ENCODE measurements around the gene CD38.
"Not testable (repeated sequence)": the region's sequence is repeated elsewhere in the genome, so short reads cannot be mapped to it uniquely, and the experiment has no call there.

Gene CD38

GRCh38 chr4:15778289-15779241 lies at the start of gene CD38:
CD38 (plus strand) TSS chr4:15778328; CDS start chr4:15778415, 87 bp downstream.
- no peak for DNase-seq

GRCh38 chr4:15729910-15730533 lies 48.1 kb upstream of the CD38 start:
- no peak for DNase-seq

GRCh38 chr4:15733061-15733460 lies 45.1 kb upstream of the CD38 start:
- DNase-seq, result not testable (repeated sequence)

- no peak for DNase-seq
These were observed 42.6 kb upstream of the CD38 start for GRCh38 chr4:15735536-15735935.

- DNase-seq, result no peak
These were observed 41.5 kb upstream of the CD38 start for GRCh38 chr4:15736514-15737050.

GRCh38 chr4:15737255-15737654 lies 40.9 kb upstream of the CD38 start:
- no peak for DNase-seq

GRCh38 chr4:15738877-15739276 lies 39.3 kb upstream of the CD38 start:
- no peak for DNase-seq

GRCh38 chr4:15740764-15741404 lies 37.2 kb upstream of the CD38 start:
- DNase-seq, result no peak

- DNase-seq, result no peak
These were observed 36.0 kb upstream of the CD38 start for GRCh38 chr4:15742083-15742582.

- DNase-seq, result no peak
These were observed 35.5 kb upstream of the CD38 start for GRCh38 chr4:15742637-15743036.

- no peak for DNase-seq
These were observed 34.0 kb upstream of the CD38 start for GRCh38 chr4:15744016-15744545.

GRCh38 chr4:15746110-15746509 lies 32.0 kb upstream of the CD38 start:
- DNase-seq, result no peak

GRCh38 chr4:15749001-15749400 lies 29.1 kb upstream of the CD38 start:
- DNase-seq, result no peak

GRCh38 chr4:15751153-15751552 lies 27.0 kb upstream of the CD38 start:
- no peak for DNase-seq

GRCh38 chr4:15753081-15753480 lies 25.0 kb upstream of the CD38 start:
- no peak for DNase-seq

- no peak for DNase-seq
These were observed 24.3 kb upstream of the CD38 start for GRCh38 chr4:15753786-15754185.

GRCh38 chr4:15754323-15754722 lies 23.8 kb upstream of the CD38 start:
- DNase-seq, result no peak

- DNase-seq, result no peak
These were observed 22.6 kb upstream of the CD38 start for GRCh38 chr4:15755321-15756155.

- DNase-seq, result no peak
These were observed 21.7 kb upstream of the CD38 start for GRCh38 chr4:15756361-15756861.

- no peak for DNase-seq
These were observed 21.1 kb upstream of the CD38 start for GRCh38 chr4:15757054-15757453.

- no peak for DNase-seq
These were observed 19.8 kb upstream of the CD38 start for GRCh38 chr4:15758294-15758693.

- DNase-seq, result not testable (repeated sequence)
These were observed 15.7 kb upstream of the CD38 start for GRCh38 chr4:15762460-15762859.

Measured in NCI-H510A (cell line).